ENCODE data around the gene PRG3.

GRCh38 chr11:57413681-57414080, 32.7 kb upstream of the PRG3 start:
- TF ChIP-seq CTCF (IDR thresholded peaks at IDR 0.05): no peak
- no peak for TF ChIP-seq EZH2 (IDR thresholded peaks at IDR 0.05; ENCODE audit: borderline replicate concordance, insufficient read depth, low read depth, low read length, poor library complexity, severe bottlenecking)

All from B cell (primary cell).